ENCODE results near the gene IDH3G.

DNA sequence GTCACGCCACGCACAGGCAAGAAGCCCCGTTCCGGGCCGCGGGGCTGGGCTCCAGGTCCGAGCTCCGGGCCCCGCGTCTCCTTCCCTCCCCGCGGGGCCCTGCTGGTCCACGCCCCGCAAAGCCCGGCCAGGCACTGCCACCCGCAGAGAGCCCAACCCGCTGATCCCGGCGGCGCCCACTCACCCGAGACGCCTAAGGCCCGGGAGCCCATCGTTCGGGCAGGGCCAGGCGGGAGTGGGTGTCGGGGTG is 35.3 kb upstream of the IDH3G start:
- TF ChIP-seq, protein P1, sequence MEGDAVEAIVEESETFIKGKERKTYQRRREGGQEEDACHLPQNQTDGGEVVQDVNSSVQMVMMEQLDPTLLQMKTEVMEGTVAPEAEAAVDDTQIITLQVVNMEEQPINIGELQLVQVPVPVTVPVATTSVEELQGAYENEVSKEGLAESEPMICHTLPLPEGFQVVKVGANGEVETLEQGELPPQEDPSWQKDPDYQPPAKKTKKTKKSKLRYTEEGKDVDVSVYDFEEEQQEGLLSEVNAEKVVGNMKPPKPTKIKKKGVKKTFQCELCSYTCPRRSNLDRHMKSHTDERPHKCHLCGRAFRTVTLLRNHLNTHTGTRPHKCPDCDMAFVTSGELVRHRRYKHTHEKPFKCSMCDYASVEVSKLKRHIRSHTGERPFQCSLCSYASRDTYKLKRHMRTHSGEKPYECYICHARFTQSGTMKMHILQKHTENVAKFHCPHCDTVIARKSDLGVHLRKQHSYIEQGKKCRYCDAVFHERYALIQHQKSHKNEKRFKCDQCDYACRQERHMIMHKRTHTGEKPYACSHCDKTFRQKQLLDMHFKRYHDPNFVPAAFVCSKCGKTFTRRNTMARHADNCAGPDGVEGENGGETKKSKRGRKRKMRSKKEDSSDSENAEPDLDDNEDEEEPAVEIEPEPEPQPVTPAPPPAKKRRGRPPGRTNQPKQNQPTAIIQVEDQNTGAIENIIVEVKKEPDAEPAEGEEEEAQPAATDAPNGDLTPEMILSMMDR (IDR thresholded peaks at IDR 0.05): no peak
- TF ChIP-seq POLR2A (IDR thresholded peaks at IDR 0.05) (no peak), EP300 (IDR thresholded peaks at IDR 0.05) (no peak)
